Retinal pigment epithelial cell (primary cell): ENCODE results near the gene KRTAP9-8.
"Not testable (repeated sequence)": the region's sequence is repeated elsewhere in the genome, so short reads cannot be mapped to it uniquely, and the experiment has no call there.

ENCODE experiments used
- DNase-seq: peaks from one replicate; pipeline ENCODE4 v3.0.0-alpha.2; 2010; ENCODE audit warnings: low read depth
- H3K4me3 ChIP-seq: 2 replicates; pipeline ENCODE4 v1.5.1; 2011; ENCODE audit warnings: mild to moderate bottlenecking, low read length, control low read depth, moderate library complexity
- TF ChIP-seq, protein P1 (sequence below): conservative IDR thresholded peaks from 2 replicates; pipeline ENCODE4 v1.5.1; 2011; ENCODE audit warnings: low read depth, low read length, control low read depth, inconsistent platforms

The KRTAP9-8 gene

DNA sequence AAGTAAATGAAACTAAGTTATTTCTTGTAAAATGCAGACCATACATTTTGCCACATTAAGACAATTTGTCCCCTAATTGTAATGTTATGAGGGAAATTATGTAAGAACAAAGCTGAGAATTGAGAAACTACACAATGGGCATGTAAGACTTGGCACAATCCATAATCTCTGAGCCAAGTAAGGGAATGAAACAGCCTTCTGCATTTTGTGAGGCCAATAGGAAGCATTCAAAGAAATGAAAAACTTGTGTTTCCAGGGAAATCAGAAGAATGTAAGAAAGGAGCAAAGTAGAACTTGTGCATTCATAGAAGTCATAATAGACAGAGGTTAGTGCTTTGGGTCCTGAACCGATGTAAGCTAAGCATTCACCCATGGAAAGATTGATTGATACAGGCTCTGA is 13.5 kb downstream of the KRTAP9-8 start:
- no peak for DNase-seq
- no peak overlapping the region for H3K4me3 ChIP-seq
- TF ChIP-seq, protein P1, sequence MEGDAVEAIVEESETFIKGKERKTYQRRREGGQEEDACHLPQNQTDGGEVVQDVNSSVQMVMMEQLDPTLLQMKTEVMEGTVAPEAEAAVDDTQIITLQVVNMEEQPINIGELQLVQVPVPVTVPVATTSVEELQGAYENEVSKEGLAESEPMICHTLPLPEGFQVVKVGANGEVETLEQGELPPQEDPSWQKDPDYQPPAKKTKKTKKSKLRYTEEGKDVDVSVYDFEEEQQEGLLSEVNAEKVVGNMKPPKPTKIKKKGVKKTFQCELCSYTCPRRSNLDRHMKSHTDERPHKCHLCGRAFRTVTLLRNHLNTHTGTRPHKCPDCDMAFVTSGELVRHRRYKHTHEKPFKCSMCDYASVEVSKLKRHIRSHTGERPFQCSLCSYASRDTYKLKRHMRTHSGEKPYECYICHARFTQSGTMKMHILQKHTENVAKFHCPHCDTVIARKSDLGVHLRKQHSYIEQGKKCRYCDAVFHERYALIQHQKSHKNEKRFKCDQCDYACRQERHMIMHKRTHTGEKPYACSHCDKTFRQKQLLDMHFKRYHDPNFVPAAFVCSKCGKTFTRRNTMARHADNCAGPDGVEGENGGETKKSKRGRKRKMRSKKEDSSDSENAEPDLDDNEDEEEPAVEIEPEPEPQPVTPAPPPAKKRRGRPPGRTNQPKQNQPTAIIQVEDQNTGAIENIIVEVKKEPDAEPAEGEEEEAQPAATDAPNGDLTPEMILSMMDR: no peak

DNA sequence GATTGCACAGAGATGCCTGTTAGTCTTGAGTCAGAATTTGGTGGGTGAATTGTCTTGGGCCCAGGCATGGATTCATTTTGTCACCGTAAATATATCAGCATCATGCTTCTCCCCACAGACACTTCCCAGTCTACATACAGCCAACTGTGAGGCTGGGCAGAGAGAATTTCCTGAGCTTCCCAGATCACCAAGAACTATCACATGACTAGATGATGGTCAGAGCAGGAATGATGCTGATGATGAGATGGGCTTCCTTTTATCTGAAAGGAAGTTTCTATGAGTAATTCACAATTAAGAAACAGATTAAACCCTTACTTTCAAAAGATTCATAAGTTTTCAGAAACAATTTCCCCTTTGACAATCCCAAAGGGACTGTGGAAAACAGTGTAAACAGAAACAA is 17.1 kb downstream of the KRTAP9-8 start:
- TF ChIP-seq, protein P1: no peak

DNA sequence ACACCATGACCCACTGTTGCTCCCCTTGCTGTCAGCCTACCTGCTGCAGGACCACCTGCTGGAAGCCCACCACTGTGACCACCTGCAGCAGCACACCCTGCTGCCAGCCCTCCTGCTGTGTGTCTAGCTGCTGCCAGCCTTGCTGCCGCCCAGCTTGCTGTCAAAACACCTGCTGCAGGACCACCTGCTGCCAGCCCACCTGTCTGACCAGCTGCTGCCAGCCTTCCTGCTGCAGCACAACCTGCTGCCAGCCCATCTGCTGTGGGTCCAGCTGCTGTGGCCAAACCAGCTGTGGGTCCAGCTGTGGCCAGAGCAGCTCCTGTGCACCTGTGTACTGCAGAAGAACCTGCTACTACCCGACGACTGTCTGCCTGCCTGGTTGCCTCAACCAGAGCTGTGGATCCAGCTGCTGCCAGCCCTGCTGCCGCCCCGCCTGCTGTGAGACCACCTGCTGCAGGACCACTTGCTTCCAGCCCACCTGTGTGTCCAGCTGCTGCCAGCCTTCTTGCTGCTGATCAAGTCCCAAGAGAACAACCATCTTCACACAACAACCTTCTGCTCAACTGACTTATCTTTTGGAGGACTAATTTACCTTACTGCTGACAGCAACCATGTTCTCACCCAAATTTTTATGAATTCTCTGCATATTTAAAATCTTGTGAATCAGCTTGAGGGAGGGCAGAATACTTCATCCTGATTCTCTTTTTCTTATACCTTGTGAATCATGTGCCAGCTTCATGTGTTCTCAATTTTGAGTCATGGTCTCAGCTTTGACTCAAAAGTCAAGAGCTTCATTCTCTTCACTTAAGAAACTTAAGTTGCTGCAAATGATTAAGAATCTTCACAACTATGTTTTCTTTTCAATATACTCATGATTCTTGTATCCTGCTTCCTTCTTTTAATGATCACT is 17.8 kb downstream of the KRTAP9-8 start, which contains the start of gene KRTAP9-9:
Gene KRTAP9-9, plus strand, starts transcription at position 4 of the 910 bp plus-strand sequence.
- H3K4me3 ChIP-seq, DNase-seq: not testable (repeated sequence)

More for the DNA sequence above, 17.1 kb downstream of the KRTAP9-8 start:
- no peak overlapping the region for H3K4me3 ChIP-seq
- no peak for DNase-seq

DNA sequence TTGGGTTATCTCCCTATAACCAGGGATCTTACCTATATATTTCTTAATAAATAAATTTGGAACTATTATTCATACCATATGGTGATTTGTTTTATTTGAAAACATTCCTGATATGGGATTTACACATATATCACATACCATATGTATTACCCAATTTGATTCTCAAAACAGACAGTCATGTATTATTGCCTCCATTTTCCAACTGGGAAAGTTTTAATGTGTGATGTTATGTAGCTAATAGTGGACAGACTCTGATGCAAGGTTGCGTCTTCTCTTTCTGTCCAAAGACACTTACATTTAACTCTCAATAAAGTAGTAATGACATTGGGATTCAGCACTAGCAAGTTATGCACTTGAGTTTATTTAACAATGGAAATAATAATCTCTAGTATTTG is 18.5 kb downstream of the KRTAP9-8 start:
- no peak for DNase-seq
- H3K4me3 ChIP-seq: no peak overlapping the region
- TF ChIP-seq, protein P1: no peak

DNA sequence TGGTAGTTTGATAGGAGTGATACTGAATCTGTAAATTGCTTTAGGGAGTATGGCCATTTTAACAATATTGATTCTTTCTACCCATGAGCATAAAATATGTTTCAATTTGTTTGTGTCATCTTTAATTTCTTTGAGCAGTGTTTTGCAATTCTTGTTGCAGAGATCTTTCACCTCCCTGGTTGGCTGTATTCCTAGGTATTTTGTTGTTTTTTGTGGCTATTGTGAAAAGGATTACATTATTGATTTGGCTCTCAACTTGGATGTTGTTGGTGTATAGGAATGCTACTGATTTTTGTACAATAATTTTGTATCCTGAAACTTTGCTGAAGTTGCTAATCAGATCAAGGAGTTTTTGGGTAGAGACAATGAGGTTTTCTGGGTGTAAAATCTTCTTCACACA is 20.6 kb downstream of the KRTAP9-8 start:
- no peak overlapping the region for H3K4me3 ChIP-seq
- TF ChIP-seq, protein P1: no peak
- no peak for DNase-seq

DNA sequence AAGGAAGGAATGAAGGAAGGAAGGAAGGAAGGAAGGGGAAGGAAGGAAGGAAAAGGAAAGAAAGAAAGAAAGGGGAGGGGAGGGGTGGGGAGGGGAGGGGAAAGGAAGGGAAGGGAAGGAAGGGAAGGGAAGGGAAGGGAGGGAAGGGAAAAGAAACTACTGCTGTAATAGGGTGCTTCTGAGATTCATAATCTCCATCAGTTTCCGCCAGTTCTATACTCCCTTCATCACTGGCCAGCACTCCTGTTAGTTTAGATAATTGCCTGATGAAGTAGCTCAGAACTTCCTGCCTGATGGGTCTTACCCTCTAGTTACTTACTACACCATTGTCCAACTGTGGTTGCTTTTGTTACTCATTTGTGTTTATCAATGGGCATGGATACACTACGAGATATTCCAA is 25.4 kb downstream of the KRTAP9-8 start:
- DNase-seq: no peak
- TF ChIP-seq, protein P1: no peak
- no peak overlapping the region for H3K4me3 ChIP-seq

DNA sequence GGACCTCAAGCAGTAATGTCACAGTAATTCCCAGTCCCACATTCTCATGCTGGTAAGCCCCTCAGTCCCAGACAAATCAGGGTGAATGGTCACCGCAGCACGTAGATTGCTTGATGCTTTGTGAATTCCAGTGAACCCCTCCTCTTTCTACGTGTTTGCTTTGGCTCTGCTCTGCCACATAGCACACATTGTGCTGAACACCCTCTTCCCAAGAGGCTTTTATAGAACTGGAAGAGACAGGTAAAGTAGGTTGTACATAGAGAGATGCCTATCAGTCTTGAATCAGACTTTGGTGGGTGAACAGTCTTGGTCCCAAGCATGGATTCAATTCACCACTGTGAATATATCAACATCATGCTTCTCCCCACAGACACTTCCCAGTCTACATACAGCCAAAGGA is 26.8 kb downstream of the KRTAP9-8 start:
- TF ChIP-seq, protein P1: no peak
- DNase-seq: no peak
- no peak overlapping the region for H3K4me3 ChIP-seq
